Loucy (cell line): ENCODE data around the gene INSR.

ENCODE experiments used
- EZH2phosphoT487 ChIP-seq: fragments of 200-600 bp; IDR thresholded peaks from 2 replicates; pipeline ENCODE4 v1.6.1; 2018; ENCODE audit warnings: antibody characterized with exemption, mild to moderate bottlenecking, moderate library complexity, borderline replicate concordance
- TF ChIP-seq, protein P1 (sequence below): fragments of 200-600 bp; sonication (generic); conservative IDR thresholded peaks from 2 replicates; pipeline ENCODE4 v1.5.1; 2014; ENCODE audit warnings: mild to moderate bottlenecking, antibody characterized with exemption, low read length

DNA sequence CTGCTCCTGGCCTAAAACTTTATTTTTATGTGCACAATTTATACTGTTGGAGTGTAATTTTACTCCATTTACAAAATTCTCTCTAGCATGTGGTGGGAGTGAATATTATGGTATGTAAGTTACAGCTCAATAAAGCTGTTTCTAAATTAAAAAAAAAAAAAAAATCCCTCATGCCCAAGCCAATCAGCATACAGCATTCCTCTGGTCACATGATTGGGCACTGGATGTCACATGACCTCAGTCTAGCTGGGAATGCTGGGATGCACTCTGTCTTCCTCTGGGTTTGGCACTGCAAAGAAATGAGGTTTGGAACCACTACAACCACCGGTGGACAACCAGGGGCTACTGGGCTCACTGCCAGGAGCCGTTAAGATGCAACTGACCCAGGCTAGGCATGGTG, 157.1 kb downstream of the INSR start:
- TF ChIP-seq, protein P1, sequence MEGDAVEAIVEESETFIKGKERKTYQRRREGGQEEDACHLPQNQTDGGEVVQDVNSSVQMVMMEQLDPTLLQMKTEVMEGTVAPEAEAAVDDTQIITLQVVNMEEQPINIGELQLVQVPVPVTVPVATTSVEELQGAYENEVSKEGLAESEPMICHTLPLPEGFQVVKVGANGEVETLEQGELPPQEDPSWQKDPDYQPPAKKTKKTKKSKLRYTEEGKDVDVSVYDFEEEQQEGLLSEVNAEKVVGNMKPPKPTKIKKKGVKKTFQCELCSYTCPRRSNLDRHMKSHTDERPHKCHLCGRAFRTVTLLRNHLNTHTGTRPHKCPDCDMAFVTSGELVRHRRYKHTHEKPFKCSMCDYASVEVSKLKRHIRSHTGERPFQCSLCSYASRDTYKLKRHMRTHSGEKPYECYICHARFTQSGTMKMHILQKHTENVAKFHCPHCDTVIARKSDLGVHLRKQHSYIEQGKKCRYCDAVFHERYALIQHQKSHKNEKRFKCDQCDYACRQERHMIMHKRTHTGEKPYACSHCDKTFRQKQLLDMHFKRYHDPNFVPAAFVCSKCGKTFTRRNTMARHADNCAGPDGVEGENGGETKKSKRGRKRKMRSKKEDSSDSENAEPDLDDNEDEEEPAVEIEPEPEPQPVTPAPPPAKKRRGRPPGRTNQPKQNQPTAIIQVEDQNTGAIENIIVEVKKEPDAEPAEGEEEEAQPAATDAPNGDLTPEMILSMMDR, result no peak
- no peak for TF ChIP-seq EZH2phosphoT487
